Tibial nerve (tissue), 4 donors: ENCODE data around the gene ARHGEF37.

ENCODE experiments used
- CTCF ChIP-seq, 5 experiments: fragments of 200-600 bp in 3 of 5; fragments of 450-650 bp in 2 of 5; sonication (generic) in 3 of 5; IDR thresholded peaks; one replicate each; pipeline ENCODE4 v1.5.1; 2016 to 2019; ENCODE audit warnings: antibody characterized with exemption in 5 of 5, mild to moderate bottlenecking in 3 of 5, moderate library complexity in 2 of 5
- EP300 ChIP-seq, 2 donors: sonication (generic); formaldehyde crosslinking; IDR thresholded peaks; one replicate each; pipeline ENCODE4 v1.6.1; 2017; ENCODE audit warnings: antibody characterized with exemption in 2 of 2, mild to moderate bottlenecking in 1 of 2

DNA sequence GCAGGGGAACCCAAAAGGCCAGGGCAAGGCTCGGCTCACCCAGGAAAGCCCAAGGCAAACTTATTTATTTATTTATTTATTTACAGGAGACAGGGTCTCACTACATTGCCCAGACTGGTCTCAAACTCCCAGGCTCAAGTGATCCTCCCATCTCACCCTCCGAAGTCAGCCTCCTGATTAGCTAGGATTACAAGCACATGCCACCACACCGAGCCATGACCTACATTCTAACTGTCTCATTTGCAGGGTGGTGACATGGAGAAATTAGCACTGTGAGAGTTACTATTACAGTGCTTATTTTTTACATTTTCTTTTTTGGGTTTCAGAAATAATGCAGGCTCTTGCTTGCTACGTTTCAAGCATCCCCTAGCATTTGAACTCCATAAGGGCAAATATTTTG is 18.1 kb downstream of the ARHGEF37 start:
- TF ChIP-seq CTCF (IDR thresholded peaks at IDR 0.05) (no peak), EP300 (IDR thresholded peaks at IDR 0.05) (no peak)
